HAP-1 (cell line): ENCODE measurements around the gene SECISBP2.

Experiments
- DNase-seq, 2 experiments: peaks; one replicate each; pipeline ENCODE4 v3.0.0-alpha.2; 2016 to 2020; ENCODE audit warnings: low spot score in 2 of 2
- H3K27me3 ChIP-seq: fragments of 250-450 bp; sonication (Bioruptor Pico); 2 replicates; pipeline ENCODE4 v1.5.1; 2020; ENCODE audit warnings: low read depth, mild to moderate bottlenecking, moderate library complexity
- H3K36me3 ChIP-seq: fragments of 250-450 bp; sonication (Bioruptor Pico); replicated peaks from 2 replicates; pipeline ENCODE4 v1.5.1; 2020; ENCODE audit warnings: mild to moderate bottlenecking
- H3K4me1 ChIP-seq: fragments of 250-450 bp; sonication (Bioruptor Pico); 2 replicates; pipeline ENCODE4 v1.5.1; 2020; ENCODE audit warnings: mild to moderate bottlenecking
- H3K4me3 ChIP-seq: fragments of 250-450 bp; sonication (Bioruptor Pico); 2 replicates; pipeline ENCODE4 v1.5.1; 2020; ENCODE audit warnings: mild to moderate bottlenecking, moderate library complexity
- H3K9me3 ChIP-seq: fragments of 250-450 bp; sonication (Bioruptor Pico); 2 replicates; pipeline ENCODE4 v1.5.1; 2020; ENCODE audit warnings: mild to moderate bottlenecking, moderate library complexity
- in situ Hi-C: fragments of 300-500 bp; cut with MboI; formaldehyde crosslinking; loops from 3 replicates; pipeline ENCODE4 v1.14.3; 2020; ENCODE audit warnings: low sequenced_read_pairs, inconsistent platforms, mixed read lengths

SECISBP2 gene

DNA sequence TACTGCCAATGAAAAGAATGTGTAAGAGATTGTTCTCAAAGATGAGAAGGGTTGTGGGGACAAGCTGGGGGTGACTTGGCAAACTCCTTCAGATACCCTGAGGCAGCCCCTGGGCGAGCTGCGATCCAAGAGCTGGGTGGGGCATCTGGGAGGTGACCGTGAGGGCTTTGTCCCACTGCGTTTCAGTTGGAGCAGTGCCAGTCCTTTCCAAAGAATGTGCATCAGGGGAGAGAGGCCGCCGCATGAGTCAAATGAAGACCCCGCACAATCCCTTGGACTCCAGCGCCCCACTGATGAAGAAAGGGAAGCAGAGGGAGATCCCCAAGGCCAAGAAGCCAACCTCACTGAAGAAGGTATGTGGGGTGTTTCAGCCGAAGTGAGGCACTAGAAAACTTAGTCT is 28.4 kb downstream of the SECISBP2 start:
- no peaks in the 10 kb centered on the region for H3K27me3 ChIP-seq
- in situ Hi-C loops, result no loop called here
- no peak overlapping the region for H3K4me3 ChIP-seq
- no peak for DNase-seq
- H3K4me1 ChIP-seq, result no peaks in the 10 kb centered on the region
- no peaks in the 10 kb centered on the region for H3K9me3 ChIP-seq
- peaks cover 85% of the 10 kb centered on the region for H3K36me3 ChIP-seq

GRCh38 chr9:89347651-89348050 is 29.4 kb downstream of the SECISBP2 start:
- no peaks in the 10 kb centered on the region for H3K27me3 ChIP-seq
- no peaks in the 10 kb centered on the region for H3K4me1 ChIP-seq
- in situ Hi-C loops, result no loop called here
- no peak for DNase-seq
- peaks cover 80% of the 10 kb centered on the region for H3K36me3 ChIP-seq
- H3K4me3 ChIP-seq, result no peak overlapping the region
- no peaks in the 10 kb centered on the region for H3K9me3 ChIP-seq

DNA sequence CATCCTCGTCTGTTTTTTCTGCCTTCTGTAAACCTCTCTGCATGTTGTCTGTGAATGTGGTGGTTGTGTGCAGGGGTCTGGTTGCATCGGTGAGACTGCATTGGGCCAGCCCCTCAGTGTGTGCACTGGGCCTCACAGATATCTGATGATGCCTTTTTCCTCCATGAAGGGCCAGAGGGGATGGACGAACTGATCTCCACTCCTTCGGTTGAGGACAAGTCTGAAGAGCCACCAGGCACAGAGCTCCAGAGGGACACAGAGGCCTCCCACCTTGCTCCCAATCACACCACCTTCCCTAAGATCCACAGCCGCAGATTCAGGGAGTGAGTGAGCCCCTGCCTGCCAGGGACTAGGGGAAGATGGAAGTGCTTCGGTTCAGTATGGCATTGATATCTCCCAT is 31.3 kb downstream of the SECISBP2 start:
- DNase-seq, result no peak
- H3K4me1 ChIP-seq, result no peaks in the 10 kb centered on the region
- no peaks in the 10 kb centered on the region for H3K9me3 ChIP-seq
- no peak overlapping the region for H3K4me3 ChIP-seq
- H3K27me3 ChIP-seq, result no peaks in the 10 kb centered on the region
- peaks cover 75% of the 10 kb centered on the region for H3K36me3 ChIP-seq
- in situ Hi-C loops, result no loop called here

DNA sequence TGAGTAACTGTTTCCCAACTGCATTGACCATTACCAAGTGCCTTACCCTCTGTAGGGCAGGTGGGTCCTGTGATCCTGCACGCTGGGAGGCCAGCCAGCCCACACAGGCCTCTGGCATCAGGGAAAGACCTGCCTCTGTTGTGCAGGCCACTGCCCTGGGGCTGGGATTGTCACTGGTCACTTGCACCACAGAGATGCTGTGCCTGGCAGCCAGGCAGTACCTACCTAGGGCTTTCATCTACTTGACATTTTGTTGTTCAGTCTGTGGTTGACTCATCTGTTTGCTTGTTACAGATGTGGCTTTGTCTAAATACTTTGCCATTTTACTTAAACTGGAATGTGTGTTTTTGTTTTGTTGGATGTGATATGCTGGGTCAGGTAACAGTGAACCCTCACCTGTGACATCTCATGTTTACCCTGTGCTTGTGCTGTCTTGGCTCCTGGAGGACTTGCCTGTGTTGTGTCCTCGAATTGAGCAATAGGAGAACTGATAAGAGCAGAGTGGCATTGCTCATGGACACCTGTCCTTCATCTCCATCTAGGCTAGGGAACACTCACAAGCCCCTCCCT is 32.8 kb downstream of the SECISBP2 start:
- in situ Hi-C loops, result no loop called here
- Histone ChIP-seq H3K4me1 (no peaks in the 10 kb centered on the region), H3K27me3 (no peaks in the 10 kb centered on the region), H3K4me3 (no peak overlapping the region), H3K9me3 (no peaks in the 10 kb centered on the region), H3K36me3 (peaks cover 76% of the 10 kb centered on the region)
- no peak for DNase-seq

- no peaks in the 10 kb centered on the region for H3K9me3 ChIP-seq
- no peaks in the 10 kb centered on the region for H3K27me3 ChIP-seq
- no peaks in the 10 kb centered on the region for H3K4me1 ChIP-seq
- peaks cover 76% of the 10 kb centered on the region for H3K36me3 ChIP-seq
- H3K4me3 ChIP-seq, result no peak overlapping the region
- DNase-seq, result no peak
- in situ Hi-C loops, result no loop called here
These were observed 33.4 kb downstream of the SECISBP2 start for GRCh38 chr9:89351584-89352300.

GRCh38 chr9:89352451-89352850 is 34.2 kb downstream of the SECISBP2 start:
- H3K27me3 ChIP-seq, result no peaks in the 10 kb centered on the region
- in situ Hi-C loops, result no loop called here
- H3K4me3 ChIP-seq, result no peak overlapping the region
- no peak for DNase-seq
- peaks cover 80% of the 10 kb centered on the region for H3K36me3 ChIP-seq
- H3K4me1 ChIP-seq, result no peaks in the 10 kb centered on the region
- H3K9me3 ChIP-seq, result no peaks in the 10 kb centered on the region

DNA sequence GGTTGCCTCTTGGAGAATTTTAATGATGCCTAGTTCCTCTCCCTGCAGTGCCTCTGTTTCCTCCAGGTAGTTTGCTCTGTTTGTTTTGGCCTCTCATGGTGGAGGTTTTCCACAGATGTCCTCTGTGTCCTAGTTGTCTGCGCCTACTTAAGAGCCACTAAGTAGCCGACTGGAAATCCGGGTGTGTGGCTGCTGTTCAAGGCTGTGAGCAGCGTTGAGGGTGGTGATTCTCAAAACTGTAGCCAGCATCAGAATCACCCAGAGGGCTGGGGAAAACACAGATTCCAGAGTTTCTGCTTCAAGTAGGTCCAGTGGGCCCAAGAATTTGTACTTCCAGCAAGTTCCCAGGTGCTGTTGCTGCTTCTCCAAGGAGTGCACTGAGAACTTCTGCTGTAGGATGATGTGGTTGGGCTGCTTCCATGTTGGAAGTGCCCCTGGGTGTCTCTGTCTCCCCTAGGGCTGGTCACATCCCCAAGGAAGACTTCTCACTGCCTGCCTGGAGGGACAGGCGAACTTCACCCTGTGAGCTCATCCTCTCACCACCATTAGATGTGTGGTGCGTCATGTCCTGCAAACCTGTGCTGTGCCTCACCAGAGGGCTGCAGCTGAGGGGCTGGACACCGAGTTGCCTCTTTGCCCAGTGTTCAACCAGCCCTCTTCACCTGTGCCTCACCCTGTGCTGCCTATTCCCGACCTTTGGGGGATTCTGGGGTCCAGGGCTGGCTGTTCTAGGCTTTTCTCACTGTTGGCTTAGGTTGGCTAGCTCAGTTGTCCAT is 34.8 kb downstream of the SECISBP2 start:
- peaks cover 79% of the 10 kb centered on the region for H3K36me3 ChIP-seq
- in situ Hi-C loops, result no loop called here
- no peak overlapping the region for H3K4me3 ChIP-seq
- no peak for DNase-seq
- H3K4me1 ChIP-seq, result no peaks in the 10 kb centered on the region
- no peaks in the 10 kb centered on the region for H3K27me3 ChIP-seq
- H3K9me3 ChIP-seq, result no peaks in the 10 kb centered on the region

DNA sequence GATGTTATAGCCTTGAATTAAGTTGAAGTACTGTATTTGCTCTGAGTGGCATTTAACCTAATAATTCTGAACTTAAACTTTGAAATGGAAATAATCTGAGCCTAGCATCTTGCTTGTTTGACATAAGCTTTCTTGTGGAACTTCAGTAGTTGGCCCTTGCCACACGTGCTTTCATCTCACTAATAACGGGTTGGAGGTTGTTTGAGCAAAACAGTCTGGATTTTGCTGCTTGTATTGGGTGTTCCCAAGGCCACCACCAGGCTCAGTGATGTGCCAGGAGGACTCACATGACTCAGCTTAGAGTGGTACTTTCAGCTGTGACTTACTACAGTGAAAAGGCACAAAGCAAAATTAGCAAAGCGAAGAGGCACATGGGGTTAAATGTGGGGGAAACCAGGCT is 35.7 kb downstream of the SECISBP2 start:
- Histone ChIP-seq H3K9me3 (no peaks in the 10 kb centered on the region), H3K4me1 (no peaks in the 10 kb centered on the region), H3K27me3 (no peaks in the 10 kb centered on the region), H3K4me3 (no peak overlapping the region), H3K36me3 (peaks cover 79% of the 10 kb centered on the region)
- in situ Hi-C loops, result no loop called here
- no peak for DNase-seq

GRCh38 chr9:89354471-89354870 is 36.2 kb downstream of the SECISBP2 start:
- no peaks in the 10 kb centered on the region for H3K4me1 ChIP-seq
- no peaks in the 10 kb centered on the region for H3K27me3 ChIP-seq
- DNase-seq, result no peak
- H3K4me3 ChIP-seq, result no peak overlapping the region
- H3K9me3 ChIP-seq, result no peaks in the 10 kb centered on the region
- in situ Hi-C loops, result no loop called here
- H3K36me3 ChIP-seq, result peaks cover 79% of the 10 kb centered on the region

DNA sequence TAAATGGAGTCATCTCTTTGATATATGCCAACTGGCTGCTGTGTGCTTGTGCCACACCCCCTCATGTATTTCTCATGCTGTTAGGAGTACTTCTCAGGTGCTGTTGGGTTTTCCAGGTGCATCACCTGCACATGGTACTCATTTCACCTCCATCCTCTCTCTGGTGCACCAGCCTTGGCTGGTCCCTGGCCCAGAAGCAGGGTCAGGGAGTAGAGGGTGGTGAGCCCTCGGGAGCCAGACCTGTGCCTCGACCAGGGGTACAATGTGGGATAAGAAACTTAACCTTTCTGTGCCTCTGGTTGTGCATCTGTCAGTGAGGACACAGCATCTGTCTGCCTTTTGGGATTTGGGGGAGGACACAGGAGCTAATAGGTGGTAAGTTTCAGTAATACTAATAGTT is 38.5 kb downstream of the SECISBP2 start:
- in situ Hi-C loops, result no loop called here
- Histone ChIP-seq H3K4me1 (no peaks in the 10 kb centered on the region), H3K27me3 (no peaks in the 10 kb centered on the region), H3K36me3 (peaks cover 76% of the 10 kb centered on the region), H3K9me3 (no peaks in the 10 kb centered on the region), H3K4me3 (no peak overlapping the region)
- DNase-seq, result no peak

DNA sequence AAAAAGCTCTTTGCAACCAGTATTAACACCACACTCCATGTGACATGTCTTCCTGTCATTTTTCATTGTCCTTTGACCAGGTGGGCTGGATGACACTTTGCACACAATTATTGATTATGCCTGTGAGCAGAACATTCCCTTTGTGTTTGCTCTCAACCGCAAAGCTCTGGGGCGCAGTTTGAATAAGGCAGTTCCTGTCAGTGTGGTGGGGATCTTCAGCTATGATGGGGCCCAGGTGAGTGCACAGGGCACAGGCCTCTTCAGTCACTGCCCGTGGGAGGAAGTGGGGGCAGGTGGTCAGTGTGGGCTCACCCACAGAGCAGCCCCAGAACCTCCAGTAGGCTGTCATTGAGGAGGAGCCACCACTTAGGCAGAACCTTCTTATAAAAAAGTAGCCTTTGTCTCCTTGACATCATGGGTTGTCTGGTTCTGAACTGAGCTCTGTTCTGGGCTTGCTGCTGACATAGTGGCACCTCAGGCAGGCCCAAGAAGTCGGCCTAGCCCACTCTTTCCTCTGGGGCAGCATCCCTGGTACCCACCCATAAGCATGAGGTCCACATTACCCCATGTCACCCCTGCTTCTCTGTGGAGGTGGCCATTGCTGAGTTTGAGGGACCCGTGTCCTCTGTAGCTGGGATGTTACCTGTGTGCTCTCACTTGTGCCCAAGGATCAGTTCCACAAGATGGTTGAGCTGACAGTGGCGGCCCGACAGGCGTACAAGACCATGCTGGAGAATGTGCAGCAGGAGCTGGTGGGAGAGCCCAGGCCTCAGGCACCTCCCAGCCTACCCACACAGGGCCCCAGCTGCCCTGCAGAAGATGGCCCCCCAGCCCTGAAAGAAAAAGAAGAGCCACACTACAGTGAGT is 39.3 kb downstream of the SECISBP2 start:
- in situ Hi-C loops, result no loop called here
- Histone ChIP-seq H3K4me1 (no peaks in the 10 kb centered on the region), H3K36me3 (peaks cover 76% of the 10 kb centered on the region), H3K9me3 (no peaks in the 10 kb centered on the region), H3K4me3 (no peak overlapping the region), H3K27me3 (no peaks in the 10 kb centered on the region)
- DNase-seq, result no peak

GRCh38 chr9:89358376-89358916 is 40.1 kb downstream of the SECISBP2 start:
- Histone ChIP-seq H3K4me3 (no peak overlapping the region), H3K27me3 (no peaks in the 10 kb centered on the region), H3K9me3 (no peaks in the 10 kb centered on the region), H3K36me3 (peaks cover 74% of the 10 kb centered on the region), H3K4me1 (no peaks in the 10 kb centered on the region)
- in situ Hi-C loops, result no loop called here
- no peak for DNase-seq

- in situ Hi-C loops, result no loop called here
- Histone ChIP-seq H3K27me3 (no peaks in the 10 kb centered on the region), H3K9me3 (no peaks in the 10 kb centered on the region), H3K4me3 (no peak overlapping the region), H3K36me3 (peaks cover 68% of the 10 kb centered on the region), H3K4me1 (no peaks in the 10 kb centered on the region)
- DNase-seq, result no peak
These were observed 40.7 kb downstream of the SECISBP2 start for GRCh38 chr9:89358985-89359384.
